HG02840 (cell line): ENCODE results near the gene LGI4.

Source experiments
- ATAC-seq: cut with Tn5 transposase; IDR thresholded peaks from one replicate; pipeline ENCODE4 v1.9.1; 2021; ENCODE audit warnings: mild to moderate bottlenecking, moderate library complexity, moderate number of reproducible peaks; ENCODE audit not compliant: unreplicated experiment, low FRiP score

LGI4 gene

DNA sequence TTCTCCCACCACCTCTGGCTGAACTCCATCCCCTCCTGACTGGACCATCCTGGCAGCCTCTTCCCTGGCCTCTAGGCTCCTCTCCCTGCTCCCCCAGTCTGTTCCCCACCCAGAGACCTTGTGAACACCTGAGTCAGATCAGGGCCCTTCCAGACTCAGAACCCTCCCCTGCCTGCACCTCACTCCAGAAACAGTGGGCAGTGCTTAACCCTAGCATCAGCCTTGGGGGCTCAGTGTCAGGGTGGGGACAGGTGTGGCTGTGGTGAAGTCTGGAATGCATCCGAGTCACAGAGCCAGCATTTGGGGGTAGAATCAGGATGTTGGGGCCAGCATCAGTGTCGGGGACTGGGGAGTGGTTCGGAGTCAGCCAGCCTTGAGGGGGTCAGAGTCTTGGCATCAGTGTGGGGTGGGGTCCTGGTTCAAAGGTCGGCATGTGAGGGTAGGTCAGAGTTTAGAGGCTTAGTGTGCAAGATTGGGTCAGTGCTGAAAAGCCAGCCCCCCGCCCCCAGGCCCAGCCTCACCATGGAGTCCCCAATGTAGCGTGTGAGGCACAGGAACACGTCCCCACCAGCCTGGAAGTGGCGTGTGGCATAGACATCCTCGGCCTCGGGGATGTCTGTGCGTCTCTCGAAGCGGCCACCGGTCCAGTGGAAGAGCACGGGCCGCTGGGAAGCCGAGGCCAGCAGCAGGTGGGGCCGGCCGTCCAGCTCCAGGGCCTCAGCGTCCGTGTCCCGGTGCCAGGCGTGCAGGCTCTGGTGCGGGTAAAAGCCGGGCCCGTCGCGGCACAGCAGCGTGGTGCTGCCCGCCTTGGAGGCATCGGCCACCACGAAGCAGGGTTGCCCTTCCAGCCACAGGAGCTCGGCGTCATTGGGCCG is 8.9 kb downstream of the LGI4 start:
- no peak for ATAC-seq

DNA sequence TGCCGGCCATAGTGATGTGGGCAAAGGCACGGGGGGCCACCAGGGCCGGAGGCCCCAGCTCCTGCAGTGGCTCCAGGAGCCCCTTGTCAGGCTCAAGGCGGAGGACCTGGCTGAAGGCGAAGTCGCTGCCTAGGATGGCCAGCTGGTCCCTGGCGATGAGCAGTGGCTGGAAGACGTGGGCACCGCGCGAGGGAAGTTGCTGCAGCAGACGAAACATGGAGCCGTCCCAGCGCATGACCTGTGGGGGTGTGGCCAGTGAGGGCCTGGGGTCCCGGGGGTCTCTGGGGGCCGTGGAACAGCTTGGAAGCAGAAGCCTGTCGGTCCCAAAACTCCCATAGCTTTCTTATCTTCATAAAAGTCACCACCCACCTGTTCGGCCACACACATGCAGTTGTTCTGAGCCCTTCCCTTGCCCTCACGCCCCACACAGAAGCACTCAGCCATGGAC is 9.6 kb downstream of the LGI4 start:
- ATAC-seq, result no peak

DNA sequence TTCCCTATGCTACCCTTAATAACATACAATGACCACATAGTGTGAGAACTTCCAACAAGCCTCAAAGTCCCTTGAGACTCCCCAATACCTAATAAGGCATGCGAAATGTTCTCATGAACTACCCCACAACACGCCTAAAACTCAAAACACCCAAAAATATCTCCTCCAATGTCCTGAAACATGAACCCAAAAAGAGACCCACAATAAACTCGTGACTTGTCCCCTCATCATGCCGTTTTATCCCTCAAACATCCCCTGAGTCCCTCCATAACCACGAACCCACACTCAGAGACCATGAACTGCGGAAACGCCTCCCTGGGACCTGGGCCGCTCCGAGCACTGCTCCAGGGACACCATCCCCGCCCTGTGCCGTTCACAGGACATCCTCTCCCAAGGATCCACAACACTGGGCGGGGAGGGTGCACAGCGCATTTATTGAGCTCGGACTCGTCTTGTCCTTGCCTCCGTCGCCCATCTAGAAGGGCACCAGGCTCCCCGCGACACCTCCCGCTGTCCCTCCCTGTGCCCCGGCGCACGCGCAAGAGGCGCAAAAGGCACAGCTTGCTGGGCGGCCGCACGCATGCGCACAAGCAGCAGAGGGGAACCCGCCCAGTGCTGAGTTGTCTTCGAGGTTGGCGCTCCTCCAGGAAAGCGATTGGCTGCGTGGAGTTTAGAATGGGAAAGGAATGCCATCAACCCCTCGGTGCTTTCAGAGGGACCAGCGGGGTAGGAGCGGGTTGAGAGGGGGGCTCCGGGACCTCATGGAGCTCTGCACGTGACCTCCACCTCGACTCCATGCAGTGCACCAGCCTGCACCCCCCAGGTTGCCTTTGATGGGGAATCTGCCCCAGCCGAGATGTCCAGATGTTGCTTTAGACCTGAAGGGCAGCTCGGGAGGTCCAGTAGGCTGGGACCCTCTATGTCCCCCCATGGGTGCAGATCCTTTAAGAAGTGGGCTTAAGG is 10.5 kb downstream of the LGI4 start:
- ATAC-seq, result no peak

DNA sequence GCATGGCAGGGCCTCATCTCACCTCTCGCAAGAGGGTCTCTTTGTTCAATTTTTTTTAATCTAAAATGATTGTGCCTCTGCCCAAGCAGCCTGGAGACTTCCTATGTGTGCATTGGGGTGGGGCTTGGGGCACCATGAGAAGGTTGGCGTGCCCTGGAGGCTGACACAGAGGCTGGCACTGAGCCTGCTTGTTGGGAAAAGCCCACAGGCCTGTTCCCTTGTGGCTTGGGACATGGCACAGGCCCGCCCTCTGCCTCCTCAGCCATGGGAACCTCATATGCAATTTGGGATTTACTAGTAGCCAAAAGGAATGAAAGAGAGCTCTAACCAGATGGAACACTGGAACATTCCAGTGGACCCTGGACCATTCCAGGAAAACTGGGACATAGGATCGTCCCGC is 11.3 kb downstream of the LGI4 start:
- no peak for ATAC-seq

DNA sequence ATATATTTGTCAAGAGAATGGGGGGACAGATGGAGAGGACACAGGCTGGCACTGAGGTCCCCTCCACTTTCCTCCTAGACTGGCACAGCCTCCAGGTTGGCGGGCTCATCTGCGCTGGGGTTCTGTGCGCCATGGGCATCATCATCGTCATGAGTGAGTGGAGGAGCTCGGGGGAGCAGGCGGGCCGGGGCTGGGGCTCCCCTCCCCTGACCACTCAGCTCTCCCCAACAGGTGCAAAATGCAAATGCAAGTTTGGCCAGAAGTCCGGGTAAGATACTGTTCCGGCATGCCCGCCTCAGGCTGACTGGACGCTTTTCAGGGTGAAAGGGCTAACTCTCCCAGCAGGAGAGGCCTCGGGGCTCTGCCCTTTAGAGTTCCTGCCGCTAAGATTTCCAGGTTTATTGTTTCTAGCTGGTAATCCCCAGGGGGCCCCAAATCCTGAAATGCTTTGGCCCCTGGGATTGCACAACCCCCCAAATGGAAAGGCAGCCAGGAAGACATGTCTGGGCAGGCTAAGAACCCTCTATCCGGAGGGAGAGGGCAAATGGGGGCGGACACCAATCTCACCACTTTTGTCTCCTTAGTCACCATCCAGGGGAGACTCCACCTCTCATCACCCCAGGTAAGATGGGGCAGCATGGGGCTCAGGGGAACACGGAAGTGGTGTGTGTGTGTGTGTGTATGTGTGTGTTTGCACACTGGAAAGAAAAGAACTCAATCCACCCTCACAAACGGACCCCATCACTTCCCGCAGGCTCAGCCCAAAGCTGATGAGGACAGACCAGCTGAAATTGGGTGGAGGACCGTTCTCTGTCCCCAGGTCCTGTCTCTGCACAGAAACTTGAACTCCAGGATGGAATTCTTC is 11.9 kb downstream of the LGI4 start:
- no peak for ATAC-seq

DNA sequence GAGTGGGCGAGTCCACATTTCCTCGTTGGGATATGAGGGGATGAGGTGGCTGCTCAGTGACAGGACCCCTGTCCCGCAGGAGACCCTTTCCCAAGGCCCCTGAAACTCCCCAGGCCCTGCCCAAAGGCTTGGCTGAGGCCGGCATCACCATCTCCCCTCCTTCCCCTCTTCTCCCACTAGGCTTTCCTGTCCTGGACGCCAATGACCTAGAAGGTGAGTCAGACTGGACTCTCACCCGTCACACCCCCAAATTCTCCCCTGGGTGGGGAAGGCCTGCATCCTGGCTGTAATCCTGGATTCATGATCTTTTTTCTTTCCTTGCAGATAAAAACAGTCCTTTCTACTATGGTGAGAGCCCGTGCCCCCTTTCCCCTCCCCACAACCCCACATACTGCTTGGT is 14.0 kb downstream of the LGI4 start:
- no peak for ATAC-seq

DNA sequence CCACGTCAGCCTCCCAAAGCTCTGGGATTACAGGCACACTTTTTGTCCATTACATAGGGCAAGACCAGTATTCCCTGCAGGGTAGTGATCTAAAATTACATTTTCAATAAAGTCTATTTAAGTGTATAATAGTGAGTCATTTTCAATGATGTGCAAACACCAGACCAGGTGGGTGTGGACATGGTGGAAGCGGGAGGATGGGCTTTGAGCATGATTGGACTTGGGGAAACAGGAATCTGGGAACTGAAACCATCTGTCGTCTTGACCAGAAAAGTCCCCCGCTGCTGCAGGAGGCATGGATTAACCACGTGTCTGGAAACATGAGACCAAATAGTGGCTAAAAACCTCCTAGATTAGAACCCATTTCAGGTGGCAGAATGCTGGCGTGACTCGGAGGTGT is 14.4 kb downstream of the LGI4 start:
- no peak for ATAC-seq

DNA sequence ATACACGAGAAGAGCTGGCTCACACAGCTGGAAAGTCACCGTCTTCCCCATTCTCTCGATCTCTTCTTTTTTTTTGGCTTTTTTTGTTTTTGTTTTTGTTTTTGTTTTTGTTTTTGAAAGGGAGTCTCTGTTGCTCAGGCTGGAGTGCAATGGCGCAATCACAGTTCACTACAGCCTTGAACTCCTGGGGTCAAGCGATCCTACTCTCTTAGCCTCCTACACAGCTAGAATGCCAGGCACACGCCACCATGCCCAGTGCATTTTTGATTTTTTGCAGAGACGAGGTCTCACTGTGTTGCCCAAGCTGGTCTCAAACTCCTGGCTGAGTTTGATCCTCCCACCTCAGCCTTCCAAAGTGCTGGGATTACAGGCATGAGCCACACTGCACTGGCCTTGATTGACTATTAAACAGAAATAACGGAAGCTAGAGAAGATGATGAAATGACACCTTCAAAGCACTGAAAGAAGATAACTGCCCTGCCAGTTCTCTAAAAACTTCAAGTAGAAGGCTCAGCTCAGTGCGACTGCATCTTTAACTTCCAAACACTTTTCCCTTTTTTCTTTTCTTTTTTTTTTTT is 15.2 kb downstream of the LGI4 start:
- ATAC-seq, result no peak

DNA sequence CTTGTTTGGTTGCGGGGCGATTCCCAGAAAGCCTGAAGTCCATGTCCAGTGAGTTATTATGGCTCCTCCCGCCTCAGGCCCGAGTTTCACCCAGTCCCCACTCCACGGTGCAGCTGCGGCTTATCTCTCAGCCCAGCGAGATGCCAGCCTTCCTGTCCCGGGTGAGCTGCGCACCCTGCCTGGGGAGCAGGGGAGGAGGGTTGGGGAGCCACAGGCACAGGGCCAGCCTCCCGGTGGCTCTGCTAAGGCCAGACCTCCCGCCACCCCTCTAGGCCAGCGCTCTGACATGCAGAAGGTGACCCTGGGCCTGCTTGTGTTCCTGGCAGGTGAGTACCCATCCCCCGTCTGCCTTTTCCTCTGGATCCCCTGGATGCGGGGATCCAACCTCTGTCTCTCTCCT is 15.8 kb downstream of the LGI4 start:
- ATAC-seq, result no peak

DNA sequence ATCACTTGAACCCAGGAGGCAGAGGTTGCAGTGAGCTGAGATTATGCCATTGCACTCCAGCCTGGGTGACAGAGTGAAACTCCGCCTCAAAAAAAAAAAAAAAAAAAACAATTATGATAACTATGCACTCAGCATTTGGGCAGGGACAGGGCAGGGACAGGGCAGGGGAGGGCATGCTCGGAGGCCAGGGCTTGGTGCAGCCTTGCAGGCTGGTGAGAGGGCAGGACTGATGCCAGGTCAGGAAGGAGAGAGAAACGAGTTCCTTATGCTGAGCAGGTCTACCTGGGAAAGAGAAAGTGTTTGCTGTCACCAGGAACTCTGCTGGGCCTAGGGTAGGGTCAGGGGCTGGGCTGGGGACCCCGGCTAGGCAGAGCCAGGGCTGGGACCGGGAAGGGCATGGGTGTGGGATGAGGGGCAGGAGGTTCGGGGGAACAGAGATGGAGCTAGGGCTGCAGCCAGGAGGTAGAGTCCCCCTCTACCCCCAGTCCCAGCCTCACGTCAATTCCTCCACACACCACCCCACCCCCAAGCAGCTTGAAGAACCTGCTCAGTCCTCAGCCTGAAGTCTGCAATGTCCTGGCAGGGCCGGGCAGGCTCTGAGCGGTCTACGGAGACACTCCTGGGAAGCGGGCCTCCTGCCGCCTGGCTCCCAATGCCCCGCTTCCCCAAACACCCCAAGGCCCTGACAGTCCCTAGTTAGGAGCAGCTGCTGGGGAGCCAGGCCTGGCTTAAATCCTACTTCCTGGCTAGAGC is 16.4 kb downstream of the LGI4 start:
- no peak for ATAC-seq

DNA sequence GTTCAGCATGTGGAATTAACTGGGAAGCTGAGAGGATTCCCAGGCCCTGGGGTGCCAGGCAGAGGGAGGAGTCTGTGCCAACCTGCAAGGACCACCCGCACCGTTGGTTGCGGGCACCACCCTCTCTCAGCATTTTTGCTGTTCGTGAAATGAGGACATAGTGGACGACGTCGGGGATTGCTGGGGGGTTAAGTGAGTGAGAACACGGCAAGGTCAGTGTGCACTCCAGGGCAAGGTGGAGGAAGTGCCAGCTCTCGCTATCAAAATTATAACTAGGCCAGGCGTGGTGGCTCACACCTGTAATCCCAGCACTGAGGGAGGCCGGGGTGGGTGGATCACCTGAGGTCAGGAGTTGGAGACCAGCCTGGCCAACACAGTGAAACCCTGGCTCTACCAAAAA is 17.1 kb downstream of the LGI4 start:
- no peak for ATAC-seq

DNA sequence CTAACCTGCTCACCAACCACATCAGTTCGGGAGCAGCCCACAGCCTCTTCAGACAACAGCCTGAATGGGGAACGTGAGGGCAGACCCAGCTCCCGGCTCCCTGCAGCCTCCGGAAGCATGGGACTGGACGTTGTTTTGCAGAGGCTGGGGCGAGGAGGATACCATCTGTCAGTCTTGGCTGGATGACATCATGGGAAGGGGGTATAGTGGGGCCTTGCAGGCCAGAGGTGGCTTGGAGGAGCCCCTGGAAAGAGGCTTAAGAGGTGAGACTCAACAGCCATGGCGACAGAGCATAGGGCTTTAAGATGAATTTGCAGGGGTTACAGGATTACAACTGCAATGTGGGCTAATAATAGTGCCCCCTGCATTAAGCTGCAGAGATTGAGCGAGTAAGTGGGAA is 17.7 kb downstream of the LGI4 start:
- no peak for ATAC-seq

DNA sequence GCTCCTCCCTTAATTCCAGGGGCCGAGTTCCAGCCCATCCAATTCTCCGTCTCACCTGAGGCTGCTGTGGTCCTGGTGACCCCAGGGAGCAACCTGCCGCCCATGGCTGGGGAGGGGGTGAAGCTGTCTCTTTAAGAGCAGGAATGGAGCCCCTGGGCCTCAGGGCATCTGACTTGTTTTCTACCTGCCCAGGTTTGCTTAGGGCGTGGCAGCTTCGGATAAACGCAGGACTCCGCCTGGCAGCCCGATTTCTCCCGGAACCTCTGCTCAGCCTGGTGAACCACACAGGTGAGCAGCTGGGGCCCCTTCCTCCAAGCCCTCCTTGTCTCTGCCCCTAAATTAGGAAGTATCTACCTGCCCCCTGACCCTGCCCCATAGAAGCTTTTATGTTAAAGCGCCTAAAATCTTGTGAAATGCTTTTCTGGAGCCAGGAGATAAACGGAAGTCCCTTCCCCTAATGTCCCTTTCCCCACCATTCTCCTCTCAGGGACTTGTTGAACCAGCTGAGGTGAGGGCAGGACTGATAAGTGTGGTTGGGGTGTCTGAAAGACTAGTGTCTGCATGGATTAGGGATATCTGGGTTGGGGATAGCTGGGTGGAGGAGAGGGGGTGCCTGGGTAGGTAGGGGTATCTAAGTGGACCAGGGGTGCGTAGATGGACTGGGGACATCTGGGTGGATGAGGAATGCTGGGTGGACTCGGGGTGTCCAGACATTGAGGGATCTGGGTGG is 18.6 kb downstream of the LGI4 start:
- no peak for ATAC-seq

DNA sequence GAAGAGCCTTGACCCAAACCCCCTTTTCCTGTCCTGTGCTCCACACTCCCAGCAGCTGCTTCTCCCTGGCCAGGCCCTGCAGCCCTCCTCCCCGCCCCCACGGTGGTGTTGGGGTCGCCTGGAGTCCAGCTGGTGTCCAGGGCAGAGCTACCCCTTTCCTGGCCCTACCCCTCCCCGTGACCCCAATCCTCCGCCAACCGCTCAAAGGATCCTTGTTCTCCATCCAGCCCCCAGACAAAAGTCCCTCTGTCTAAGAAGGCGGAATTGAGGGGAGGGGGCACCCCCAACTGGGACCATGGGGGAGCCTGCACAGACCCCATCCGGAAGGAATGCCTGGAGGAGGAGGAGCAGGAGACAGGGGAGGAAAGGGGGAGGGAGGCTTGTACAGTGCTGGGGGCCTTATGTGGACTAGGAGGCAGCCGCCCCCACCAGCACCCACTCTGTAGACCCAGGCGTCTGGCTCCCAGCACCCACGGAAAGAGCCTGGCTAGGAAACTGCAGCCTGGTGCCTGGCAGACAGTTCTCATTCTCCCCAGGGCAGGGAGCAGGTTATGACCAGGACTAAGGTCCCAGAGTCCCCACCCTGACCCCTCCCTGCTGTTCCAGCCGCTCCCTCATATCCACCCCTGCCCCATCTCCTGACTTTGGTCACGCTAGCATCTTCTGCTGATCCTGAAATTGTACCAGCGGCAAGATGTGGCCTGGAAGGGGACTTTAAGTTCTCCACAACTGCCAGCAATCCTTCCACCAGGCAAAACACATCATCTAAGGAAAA is 19.5 kb downstream of the LGI4 start, which contains the start of gene FXYD3:
Gene FXYD3, plus strand, starts transcription at position 647 of the 775 bp plus-strand sequence. CDS start 3,554 bp downstream, outside the sequence.
- no peak for ATAC-seq

DNA sequence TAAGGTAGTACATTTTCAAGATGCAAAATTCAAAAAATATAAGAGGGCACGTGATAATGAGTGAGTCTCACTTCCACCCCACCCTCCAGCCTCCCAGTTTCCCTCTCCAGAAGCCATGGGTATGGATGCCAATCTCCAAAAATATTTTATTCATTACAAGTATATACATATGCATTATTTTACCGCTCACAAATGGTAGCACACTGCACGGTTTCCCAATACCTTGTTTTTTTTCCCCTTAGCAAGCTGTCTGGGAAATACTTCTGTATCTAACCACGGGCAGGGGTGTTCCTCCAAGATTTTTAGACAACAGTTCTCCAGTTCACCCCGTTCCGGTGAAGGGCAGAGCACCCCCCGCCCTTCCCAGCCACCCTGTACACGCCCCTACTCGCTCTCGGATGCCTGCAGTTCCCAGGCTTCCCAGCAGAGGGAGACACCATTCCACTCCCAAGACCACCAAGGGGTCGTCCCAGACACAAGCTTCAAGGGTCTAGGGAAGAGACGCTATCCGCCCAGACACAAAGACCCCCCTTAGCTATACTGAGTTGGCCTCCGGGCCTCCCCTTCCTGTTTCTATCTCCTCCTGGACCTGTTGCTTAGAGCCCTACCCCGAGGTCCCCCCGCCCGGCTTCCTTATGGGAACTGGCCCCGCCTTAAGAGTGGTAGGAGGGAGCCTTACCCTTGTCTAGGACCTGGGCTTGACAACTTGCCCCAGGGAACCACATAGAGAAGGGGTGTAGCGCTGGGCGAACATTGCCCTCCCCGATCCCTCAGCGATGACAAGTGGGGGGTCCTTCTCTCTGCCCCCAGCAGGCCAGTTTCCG is 20.3 kb downstream of the LGI4 start:
- no peak for ATAC-seq

DNA sequence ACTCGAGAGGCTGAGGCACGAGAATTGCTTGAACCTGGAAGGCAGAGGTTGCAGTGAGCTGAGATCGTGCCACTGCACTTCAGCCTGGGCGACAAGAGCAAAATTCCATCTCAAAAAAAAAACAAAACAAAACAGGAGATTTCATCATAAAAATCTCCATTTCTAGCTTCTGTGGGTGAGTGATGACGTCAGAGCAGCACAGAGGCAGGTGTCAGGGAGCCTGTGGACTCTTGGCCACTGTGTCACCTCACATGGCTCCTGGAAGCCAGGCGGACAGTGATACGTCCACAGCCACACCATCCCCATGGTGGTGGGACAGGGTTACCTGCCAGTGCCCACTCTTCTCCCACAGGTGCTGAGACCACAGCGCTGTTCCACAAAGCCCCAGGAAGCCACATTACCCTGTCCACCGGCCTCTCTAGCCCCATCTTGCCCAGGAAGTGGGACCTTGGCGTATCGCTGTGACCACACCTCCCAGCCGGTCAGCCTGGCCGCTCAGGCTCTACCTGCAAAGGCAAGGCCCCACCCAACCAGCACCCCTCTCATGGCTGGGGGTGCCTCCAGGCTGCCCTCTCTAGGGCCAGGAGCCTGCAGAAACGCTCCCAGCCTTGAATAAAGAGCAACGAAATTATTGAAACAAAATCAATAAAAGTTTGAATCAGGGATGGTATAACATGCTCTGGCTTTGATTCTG is 21.7 kb downstream of the LGI4 start:
- ATAC-seq, result no peak
